HepG2 (cell line): Measurements from ENCODE around the gene FGF10. TPM values are rescaled to one million over a fixed set of nuclear protein-coding genes. Genes with fewer than 3 reads are reported as not detected.

Experiments used
- ATAC-seq: fragments of 200-7000 bp; cut with Tn5 transposase; 3 replicates; pipeline ENCODE4 v1.9.1; 2020; ENCODE audit warnings: mild to moderate bottlenecking, moderate library complexity
- BruUV-seq: library from RNA; stranded (reverse); fragments of 400-500 nt; replicated peaks from 2 replicates; lab custom pipeline; 2021; lab: Mats Ljungman, UMichigan
- CTCF ChIA-PET: fragments of 300-600 bp; formaldehyde crosslinking; extraction: SDS; loops from one replicate; lab custom pipeline; 2021; ENCODE audit warnings: low total read pairs, inconsistent platforms, low intra/inter-chr PET ratio; lab: Yijun Ruan, JAX
- POLR2A ChIA-PET: fragments of 350-600 bp; sonication (Branson Sonifier 250); formaldehyde crosslinking; loops from one replicate; lab custom pipeline; 2020; ENCODE audit warnings: antibody characterized with exemption, inconsistent platforms; lab: Yijun Ruan, JAX
- DNase-seq: peaks from one replicate; pipeline ENCODE4 v3.0.0-alpha.2; 2015; ENCODE audit warnings: low spot score
- FAIRE-seq: peaks from 3 replicates; lab custom pipeline; 2011; peaks lifted over from hg19 to GRCh38; lab: Jason Lieb, UNC
- H2AFZ ChIP-seq: one replicate; pipeline ENCODE4 v1.6.1; 2011; ENCODE audit warnings: low read length, inconsistent platforms
- H3K27ac ChIP-seq: fragments of 300-600 bp; 3 replicates; pipeline ENCODE4 v1.8.0; 2011; ENCODE audit warnings: mixed run types, mild to moderate bottlenecking, mixed read lengths, low read length, inconsistent platforms; ENCODE audit not compliant: insufficient read depth; ENCODE audit errors: extremely low read length
- H3K27me3 ChIP-seq, 2 experiments: fragments of 200-600 bp in 1 of 2; 2 replicates in 1 of 2; 3 replicates in 1 of 2; pipeline versions ENCODE4 v1.6.0 to v1.8.0; 2011; ENCODE audit warnings: low read length in 2 of 2, mild to moderate bottlenecking in 2 of 2, moderate library complexity in 2 of 2, inconsistent platforms in 1 of 2; ENCODE audit not compliant: insufficient read depth in 2 of 2, control insufficient read depth in 1 of 2
- H3K36me3 ChIP-seq, 2 experiments: fragments of 200-600 bp in 1 of 2; replicated peaks in 1 of 2; 2 replicates in 1 of 2; 3 replicates in 1 of 2; pipeline versions ENCODE4 v1.5.1 to v1.8.0; 2011; ENCODE audit warnings: low read length in 2 of 2, inconsistent platforms in 1 of 2; ENCODE audit not compliant: insufficient read depth in 2 of 2, control insufficient read depth in 1 of 2
- H3K4me1 ChIP-seq: 2 replicates; pipeline ENCODE4 v1.5.1; 2012; ENCODE audit warnings: low read length, inconsistent platforms; ENCODE audit not compliant: insufficient read depth
- H3K4me2 ChIP-seq: 2 replicates; pipeline ENCODE4 v1.6.0; 2011; ENCODE audit warnings: low read depth, low read length, inconsistent platforms
- H3K4me3 ChIP-seq, 3 experiments: fragments of 200-600 bp in 1 of 3; sonication (generic), shearing (Covaris generic) in 1 of 3; replicated peaks in 1 of 3; 2 replicates each; pipeline ENCODE4 v1.5.1; 2011 to 2016; ENCODE audit warnings: low read length in 3 of 3, inconsistent platforms in 2 of 3, low read depth in 2 of 3, mild to moderate bottlenecking in 2 of 3, control low read depth in 1 of 3, mixed read lengths in 1 of 3; ENCODE audit not compliant: insufficient read depth in 1 of 3
- H3K79me2 ChIP-seq: one replicate; pipeline ENCODE4 v1.6.1; 2011; ENCODE audit warnings: low read length, inconsistent platforms; ENCODE audit not compliant: insufficient read depth
- H3K9ac ChIP-seq: 2 replicates; pipeline ENCODE4 v1.6.0; 2011; ENCODE audit warnings: mild to moderate bottlenecking, low read depth, low read length, inconsistent platforms; ENCODE audit not compliant: insufficient read depth
- H3K9me3 ChIP-seq: 2 replicates; pipeline ENCODE4 v1.5.1; 2012; ENCODE audit warnings: mild to moderate bottlenecking, low read length
- H4K20me1 ChIP-seq: 2 replicates; pipeline ENCODE4 v1.6.0; 2011; ENCODE audit warnings: inconsistent platforms, mild to moderate bottlenecking, low read length, moderate library complexity; ENCODE audit not compliant: insufficient read depth
- CTCF ChIP-seq: sonication (generic); formaldehyde crosslinking; IDR thresholded peaks from 2 replicates; pipeline ENCODE4 v1.5.0; 2020; ENCODE audit warnings: mild to moderate bottlenecking, missing genetic modification reagents, moderate library complexity
- GABPB1 ChIP-seq: IDR thresholded peaks from 2 replicates; pipeline ENCODE4 v1.6.1; 2016; ENCODE audit warnings: mild to moderate bottlenecking, missing genetic modification reagents, moderate library complexity, missing compliant biosample characterization
- HOMEZ ChIP-seq: IDR thresholded peaks from 2 replicates; pipeline ENCODE4 v1.6.1; 2016; ENCODE audit warnings: low read depth
- MEIS1 ChIP-seq: sonication (generic); formaldehyde crosslinking; IDR thresholded peaks from 2 replicates; pipeline ENCODE4 v1.9.0; 2021; ENCODE audit warnings: mild to moderate bottlenecking, missing genetic modification reagents, moderate library complexity, borderline replicate concordance
- RAD21 ChIP-seq: fragments of 450-650 bp; formaldehyde crosslinking; IDR thresholded peaks from 2 replicates; pipeline ENCODE4 v1.5.0; 2020; ENCODE audit warnings: mild to moderate bottlenecking
- SMC3 ChIP-seq: IDR thresholded peaks from 2 replicates; pipeline ENCODE4 v1.6.1; 2011; ENCODE audit warnings: low read length, improper control_type of control experiment
- STAG1 ChIP-seq: sonication (generic); formaldehyde crosslinking; IDR thresholded peaks from 2 replicates; pipeline ENCODE4 v1.4.0; 2020; ENCODE audit warnings: missing genetic modification reagents
- ZBTB42 ChIP-seq: sonication (generic); formaldehyde crosslinking; IDR thresholded peaks from 2 replicates; pipeline ENCODE4 v1.5.0; 2020; ENCODE audit warnings: mild to moderate bottlenecking, missing genetic modification reagents
- ZMYM3 ChIP-seq: sonication (generic); formaldehyde crosslinking; IDR thresholded peaks from 2 replicates; pipeline ENCODE4 v1.5.1; 2020; ENCODE audit warnings: mild to moderate bottlenecking, missing genetic modification reagents
- ZNF513 ChIP-seq: sonication (generic); formaldehyde crosslinking; conservative IDR thresholded peaks from 2 replicates; pipeline ENCODE4 v1.5.0; 2020; ENCODE audit warnings: missing genetic modification reagents
- ZNF703 ChIP-seq: sonication (generic); formaldehyde crosslinking; IDR thresholded peaks from 2 replicates; pipeline ENCODE4 v1.5.1; 2020; ENCODE audit warnings: missing genetic modification reagents, mild to moderate bottlenecking, moderate library complexity, borderline replicate concordance
- ZNF770 ChIP-seq: sonication (generic); formaldehyde crosslinking; IDR thresholded peaks from 2 replicates; pipeline ENCODE4 v1.5.0; 2020; ENCODE audit warnings: mild to moderate bottlenecking, missing genetic modification reagents
- WGBS: methylation state at CpG from one replicate; pipeline ENCODE4 v1.1.6; 2017; ENCODE audit warnings: low lambda C conversion rate; 5-methylcytosine and 5-hydroxymethylcytosine counted together
- in situ Hi-C: cut with HindIII; loops from 2 replicates; pipeline ENCODE4 v1.10.0; 2017; ENCODE audit warnings: low pct_unique_long_range_greater_than_20kb; ENCODE audit not compliant: extremely low pct_ligation_motif_present
- intact Hi-C: fragments of 100-400 bp; cut with micrococcal nuclease; formaldehyde crosslinking; loops from one replicate; pipeline ENCODE4 v1.10.0; 2022; ENCODE audit not compliant: unreplicated experiment
- polyA plus RNA-seq, 8 experiments: library from polyadenylated mRNA; depleted of rRNA in 3 of 8; stranded (reverse) in 7 of 8; unstranded in 1 of 8; fragments of >200 nt; fragmentation: Illumina TruSeq in 4 of 8; extraction: Trizol in 4 of 8; gene quantifications; 2 replicates each; pipeline versions ENCODE4 v1.2.1 to v1.2.3, GENCODE V29; 2011 to 2016; ENCODE audit warnings: low read depth in 4 of 8, missing spikeins in 1 of 8, mixed read lengths in 1 of 8; ENCODE audit not compliant: insufficient read depth in 1 of 8
- total RNA-seq, 5 experiments: library from RNA; depleted of rRNA; stranded (reverse); fragments of >200 nt; fragmentation: Illumina TruSeq; extraction: Trizol; gene quantifications; 2 replicates each; pipeline ENCODE4 v1.2.3, GENCODE V29; 2016; ENCODE audit warnings: low read depth in 1 of 5

FGF10 gene
- total and polyA plus RNA-seq, 2 of the 13 experiments (the other 11 are each of a cell fraction or from before 2014, with no cell fraction given) = not detected

GRCh38 chr5:44332285-44332971, 56.8 kb downstream of the FGF10 start:
- POLR2A ChIA-PET = no interaction called here
- Histone ChIP-seq H3K4me2 (no peak overlapping the region), H3K27me3 (no peaks in the 10 kb centered on the region)
- in situ Hi-C loops = loop anchor here (5.0 kb wide), 1 partner anchor 600 kb away; no protein-coding TSS in a partner anchor
- TF ChIP-seq GABPB1 (CRISPR knock-in tag) (no peak), SMC3 (peak; percentile 69), ZNF703 (CRISPR knock-in tag) (no peak), ZMYM3 (CRISPR knock-in tag) (no peak), STAG1 (peak; percentile 73), CTCF (CRISPR knock-in tag) (peak; percentile 66), MEIS1 (CRISPR knock-in tag) (no peak), HOMEZ (CRISPR knock-in tag) (no peak), RAD21 (CRISPR knock-in tag) (peak; percentile 23; the same call in 1 of the 2 replicates), ZBTB42 (CRISPR knock-in tag) (no peak), ZNF513 (CRISPR knock-in tag) (no peak), ZNF770 (CRISPR knock-in tag) (no peak)
- TF ChIP-seq, all 625 proteins: peak for 4
- intact Hi-C loops = loop anchor here (1.0 to 10.0 kb wide), 3 partner anchors 388 to 672 kb away; no protein-coding TSS in a partner anchor
- BruUV-seq = no TSS peak
- H2AFZ ChIP-seq = no peak overlapping the region
- H4K20me1 ChIP-seq = no peaks in the 10 kb centered on the region
- H3K36me3 ChIP-seq = no peaks in the 10 kb centered on the region
- H3K4me3 ChIP-seq = no peak overlapping the region
- no peaks in the 10 kb centered on the region for H3K4me1 ChIP-seq
- WGBS = 28% methylated on average over 3 of the region's 3 CpGs
- H3K27ac ChIP-seq = no peak overlapping the region
- H3K9ac ChIP-seq = no peak overlapping the region
- ATAC-seq = peak; percentile 79
- no peaks in the 10 kb centered on the region for H3K79me2 ChIP-seq
- no peaks in the 10 kb centered on the region for H3K9me3 ChIP-seq
- peak; percentile 17 for DNase-seq
- no peak for FAIRE-seq
- CTCF ChIA-PET = interaction anchor here (2.7 kb wide), 1 partner anchor 603 kb away, joined by 38 read pairs; no protein-coding TSS in a partner anchor
